IMR-90 (cell line): Measurements from ENCODE around the gene COL11A2. TPM values are rescaled to one million over a fixed set of nuclear protein-coding genes. Genes with fewer than 3 reads are reported as not detected.
A peak's percentile ranks its signal among the peaks of the same experiment; 100 is the strongest.

ENCODE experiments used
- ATAC-seq: fragments of 200-7000 bp; cut with Tn5 transposase; 2 replicates; pipeline ENCODE4 v1.9.1; 2020; ENCODE audit warnings: low read depth, mild to moderate bottlenecking, moderate library complexity
- BruUV-seq: library from RNA; stranded (reverse); fragments of 400-500 nt; replicated peaks from 2 replicates; lab custom pipeline; 2021; lab: Mats Ljungman, UMichigan
- CTCF ChIA-PET: fragments of 300-600 bp; formaldehyde crosslinking; extraction: SDS; loops from one replicate; lab custom pipeline; 2021; ENCODE audit warnings: antibody characterized with exemption; lab: Yijun Ruan, JAX
- POLR2A ChIA-PET: fragments of 300-600 bp; sonication (Branson Sonifier 250); formaldehyde crosslinking; loops from one replicate; lab custom pipeline; 2022; ENCODE audit warnings: antibody characterized with exemption; ENCODE audit not compliant: unreplicated experiment; lab: Charles Lee
- DNase-seq: peaks from one replicate; pipeline ENCODE4 v3.0.0; 2013
- H2AFZ ChIP-seq: replicated peaks from 2 replicates; pipeline ENCODE3; 2013; ENCODE audit warnings: low read length, mild to moderate bottlenecking; ENCODE audit not compliant: poor library complexity
- H2AK5ac ChIP-seq: 2 replicates; pipeline ENCODE4 v1.6.1; 2013; ENCODE audit warnings: low read depth, low read length, inconsistent platforms
- H2AK9ac ChIP-seq: replicated peaks from 2 replicates; pipeline ENCODE3; 2013; ENCODE audit warnings: mild to moderate bottlenecking, low read depth, low read length, moderate library complexity; ENCODE audit not compliant: poor library complexity
- H2BK120ac ChIP-seq: 2 replicates; pipeline ENCODE4 v1.6.1; 2013; ENCODE audit warnings: low read depth, low read length, inconsistent platforms
- H2BK15ac ChIP-seq: 3 replicates; pipeline ENCODE4 v1.6.1; 2013; ENCODE audit warnings: low read depth, low read length, inconsistent platforms
- H2BK20ac ChIP-seq: 2 replicates; pipeline ENCODE4 v1.6.1; 2013; ENCODE audit warnings: low read depth, mild to moderate bottlenecking, inconsistent platforms, low read length, moderate library complexity
- H2BK5ac ChIP-seq: 2 replicates; pipeline ENCODE4 v1.6.1; 2013; ENCODE audit warnings: mild to moderate bottlenecking, low read depth, low read length, inconsistent platforms; ENCODE audit not compliant: poor library complexity, severe bottlenecking
- H3K14ac ChIP-seq: replicated peaks from 2 replicates; pipeline ENCODE4 v1.6.1; 2013; ENCODE audit warnings: low read depth, low read length, inconsistent platforms
- H3K18ac ChIP-seq: 2 replicates; pipeline ENCODE4 v1.6.1; 2013; ENCODE audit warnings: low read depth, low read length, control low read depth
- H3K23ac ChIP-seq: 2 replicates; pipeline ENCODE4 v1.6.1; 2013; ENCODE audit warnings: low read depth, low read length, inconsistent platforms
- H3K27ac ChIP-seq: 2 replicates; pipeline ENCODE4 v1.5.1; 2013; ENCODE audit warnings: mild to moderate bottlenecking, control low read depth, low read length; ENCODE audit not compliant: insufficient read depth
- H3K27me3 ChIP-seq: 2 replicates; pipeline ENCODE4 v1.6.1; 2013; ENCODE audit warnings: low read length; ENCODE audit not compliant: control insufficient read depth, insufficient read depth
- H3K36me3 ChIP-seq: 2 replicates; pipeline ENCODE4 v1.6.1; 2013; ENCODE audit warnings: low read length, mixed read lengths; ENCODE audit not compliant: control insufficient read depth, insufficient read depth
- H3K4ac ChIP-seq: 2 replicates; pipeline ENCODE4 v1.6.1; 2013; ENCODE audit warnings: low read depth, low read length, inconsistent platforms
- H3K4me1 ChIP-seq: 2 replicates; pipeline ENCODE4 v1.6.1; 2013; ENCODE audit warnings: low read length, mixed read lengths; ENCODE audit not compliant: control insufficient read depth, insufficient read depth
- H3K4me2 ChIP-seq: 2 replicates; pipeline ENCODE4 v1.6.1; 2013; ENCODE audit warnings: low read depth, mild to moderate bottlenecking, control low read depth, low read length, moderate library complexity
- H3K4me3 ChIP-seq: 2 replicates; pipeline ENCODE4 v1.5.1; 2013; ENCODE audit warnings: low read depth, mild to moderate bottlenecking, control low read depth, low read length, moderate library complexity; ENCODE audit not compliant: insufficient read depth
- H3K56ac ChIP-seq: 2 replicates; pipeline ENCODE4 v1.6.1; 2013; ENCODE audit warnings: low read length, inconsistent platforms; ENCODE audit not compliant: insufficient read depth; ENCODE audit errors: extremely low read depth
- H3K79me1 ChIP-seq, 2 experiments: 2 replicates each; pipeline ENCODE4 v1.6.1; 2013; ENCODE audit warnings: low read length in 2 of 2, inconsistent platforms in 1 of 2, low read depth in 1 of 2
- H3K9ac ChIP-seq: 2 replicates; pipeline ENCODE4 v1.6.1; 2013; ENCODE audit warnings: low read depth, low read length, control low read depth
- H3K9me1 ChIP-seq: 2 replicates; pipeline ENCODE4 v1.6.1; 2013; ENCODE audit warnings: low read length, inconsistent platforms; ENCODE audit not compliant: insufficient read depth
- H3K9me3 ChIP-seq: 2 replicates; pipeline ENCODE4 v1.6.1; 2013; ENCODE audit warnings: low read length; ENCODE audit not compliant: control insufficient read depth, insufficient read depth
- H4K20me1 ChIP-seq: 2 replicates; pipeline ENCODE4 v1.6.1; 2013; ENCODE audit warnings: low read length, inconsistent platforms; ENCODE audit not compliant: insufficient read depth
- H4K5ac ChIP-seq: 2 replicates; pipeline ENCODE4 v1.6.1; 2013; ENCODE audit warnings: mild to moderate bottlenecking, low read depth, low read length, control low read depth
- H4K8ac ChIP-seq, 2 experiments: 2 replicates each; pipeline ENCODE4 v1.6.1; 2013; ENCODE audit warnings: low read depth in 2 of 2, low read length in 2 of 2, control low read depth in 1 of 2, inconsistent platforms in 1 of 2
- H4K91ac ChIP-seq: 2 replicates; pipeline ENCODE4 v1.6.1; 2013; ENCODE audit warnings: low read depth, low read length, inconsistent platforms; ENCODE audit not compliant: insufficient read depth
- BHLHE40 ChIP-seq: fragments of 150-350 bp; IDR thresholded peaks from 2 replicates; pipeline ENCODE4 v1.6.1; 2016; ENCODE audit warnings: mild to moderate bottlenecking, low read depth, low read length
- CEBPB ChIP-seq: IDR thresholded peaks from 2 replicates; pipeline ENCODE4 v1.6.1; 2012; ENCODE audit warnings: low read depth, low read length, improper control_type of control experiment
- FOS ChIP-seq: fragments of 150-350 bp; IDR thresholded peaks from 2 replicates; pipeline ENCODE4 v1.6.1; 2016; ENCODE audit warnings: low read depth, low read length
- MAFK ChIP-seq: IDR thresholded peaks from 2 replicates; pipeline ENCODE4 v1.6.1; 2012; ENCODE audit warnings: low read depth, low read length, improper control_type of control experiment
- MAZ ChIP-seq: IDR thresholded peaks from 2 replicates; pipeline ENCODE4 v1.6.1; 2012; ENCODE audit warnings: low read depth, mild to moderate bottlenecking, low read length, improper control_type of control experiment, moderate library complexity, borderline replicate concordance
- MXI1 ChIP-seq: IDR thresholded peaks from 2 replicates; pipeline ENCODE4 v1.6.1; 2012; ENCODE audit warnings: low read depth, mild to moderate bottlenecking, low read length, moderate library complexity, borderline replicate concordance
- NFE2L2 ChIP-seq: fragments of 150-350 bp; IDR thresholded peaks from 2 replicates; pipeline ENCODE4 v1.6.1; 2016; ENCODE audit warnings: low read depth, mild to moderate bottlenecking, low read length
- POLR2A ChIP-seq: IDR thresholded peaks from 2 replicates; pipeline ENCODE4 v1.6.1; 2012; ENCODE audit warnings: mild to moderate bottlenecking, low read depth, low read length
- RAD21 ChIP-seq: IDR thresholded peaks from 2 replicates; pipeline ENCODE4 v1.6.1; 2012; ENCODE audit warnings: low read length, improper control_type of control experiment
- RCOR1 ChIP-seq: IDR thresholded peaks from 2 replicates; pipeline ENCODE4 v1.6.1; 2012; ENCODE audit warnings: mild to moderate bottlenecking, low read length, improper control_type of control experiment; ENCODE audit not compliant: insufficient replicate concordance
- RFX5 ChIP-seq: IDR thresholded peaks from 2 replicates; pipeline ENCODE4 v1.8.0; 2012; ENCODE audit warnings: low read depth, mild to moderate bottlenecking, low read length, moderate library complexity
- SMC3 ChIP-seq: fragments of 150-350 bp; IDR thresholded peaks from 2 replicates; pipeline ENCODE4 v1.6.1; 2016; ENCODE audit warnings: low read depth, mild to moderate bottlenecking, antibody characterized with exemption, low read length, moderate library complexity
- WGBS, 2 experiments: methylation state at CpG; one replicate each; pipeline versions ENCODE4 v1.1.5 to v1.1.7; 2013; ENCODE audit warnings: missing lambda C conversion rate in 2 of 2; ENCODE audit not compliant: insufficient read length in 1 of 2; ENCODE audit errors: extremely low coverage in 2 of 2; 5-methylcytosine and 5-hydroxymethylcytosine counted together
- dilution Hi-C: fragments of 300-500 bp; cut with HindIII; formaldehyde crosslinking; loops from one replicate; pipeline ENCODE4 v1.14.3; 2018; ENCODE audit warnings: low sequenced_read_pairs; ENCODE audit not compliant: unreplicated experiment
- in situ Hi-C: fragments of 300-500 bp; cut with MboI; formaldehyde crosslinking; loops from 3 replicates; pipeline ENCODE4 v1.14.3; 2019; ENCODE audit warnings: low sequenced_read_pairs, inconsistent platforms, mixed read lengths
- intact Hi-C: fragments of 100-400 bp; cut with micrococcal nuclease; formaldehyde crosslinking; loops from 2 replicates; pipeline ENCODE4 v1.10.0; 2022
- polyA plus RNA-seq, 3 experiments: library from polyadenylated mRNA; depleted of rRNA; stranded (reverse); fragments of >200 nt; gene quantifications; 2 replicates each; pipeline ENCODE4 v1.2.3, GENCODE V29; 2012; ENCODE audit warnings: low replicate concordance in 1 of 3
- total RNA-seq: library from RNA; depleted of rRNA; stranded (reverse); fragments of >200 nt; gene quantifications from 2 replicates; pipeline ENCODE4 v1.2.3, GENCODE V29; 2012
- TF ChIP-seq, protein P1 (sequence below): fragments of 150-350 bp; IDR thresholded peaks from 2 replicates; pipeline ENCODE4 v1.6.1; 2016; ENCODE audit warnings: low read depth, mild to moderate bottlenecking, low read length, moderate library complexity, borderline replicate concordance
- TF ChIP-seq, protein P2 (sequence below): conservative IDR thresholded peaks from 2 replicates; pipeline ENCODE4 v1.5.1; 2012; ENCODE audit warnings: mild to moderate bottlenecking, low read depth, low read length, improper control_type of control experiment
- TF ChIP-seq, protein P3 (sequence below): fragments of 150-350 bp; IDR thresholded peaks from 2 replicates; pipeline ENCODE4 v1.6.1; 2017; ENCODE audit warnings: mild to moderate bottlenecking, antibody characterized with exemption, low read length, low read depth

COL11A2 gene
- total and polyA plus RNA-seq, 2 of the 4 experiments (the other 2 are of a cell fraction) = under 0.01 to 0.38 TPM

DNA sequence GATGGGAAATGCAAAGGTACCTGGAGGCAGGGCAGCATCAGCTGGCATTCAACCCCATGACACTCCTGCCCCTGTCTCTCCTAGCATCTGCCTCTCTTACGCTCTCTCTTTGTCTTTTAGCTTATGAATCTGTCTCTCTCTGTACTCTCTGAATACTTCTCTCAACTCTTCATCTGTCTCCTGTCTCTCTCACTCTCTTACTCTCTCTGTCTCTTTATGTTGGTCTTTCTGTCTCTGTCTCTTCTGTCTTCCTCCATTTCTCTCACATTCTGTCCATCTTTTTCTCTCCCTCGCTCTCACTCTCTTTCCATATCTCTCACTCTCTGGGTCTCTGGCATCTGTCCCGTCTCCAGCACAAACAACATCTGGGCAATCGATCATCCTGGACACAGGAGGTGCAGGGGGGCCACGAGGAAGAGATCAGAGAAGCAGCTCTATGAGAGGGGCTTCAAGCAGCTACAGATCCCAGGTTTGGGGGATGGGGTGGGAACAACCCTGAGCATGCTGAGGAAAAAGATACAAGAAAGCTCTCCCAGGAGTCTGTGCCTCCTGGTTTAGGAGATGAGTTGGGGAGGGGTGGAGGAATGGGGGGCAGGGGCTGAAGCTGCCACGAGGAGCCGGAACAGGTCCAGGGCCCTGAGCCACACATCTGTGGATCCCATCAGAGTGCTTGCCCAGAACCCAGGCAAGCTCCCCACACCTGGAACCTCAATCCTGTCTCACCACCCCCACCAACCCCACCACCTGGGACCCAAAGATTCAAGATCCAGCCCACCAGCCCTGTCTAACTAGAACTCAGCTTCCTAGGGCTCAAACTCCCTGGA is 2.4 kb downstream of the COL11A2 start:
- no peak overlapping the region for H3K9ac ChIP-seq
- H4K91ac ChIP-seq = no peak overlapping the region
- H3K4me2 ChIP-seq = no peak overlapping the region
- H3K18ac ChIP-seq = no peak overlapping the region
- no peak overlapping the region for H2BK5ac ChIP-seq
- H3K4me1 ChIP-seq = peaks cover 2% of the 10 kb centered on the region; the same call in 1 of the 2 replicates
- H3K27me3 ChIP-seq = peaks cover 56% of the 10 kb centered on the region
- no peak overlapping the region for H3K14ac ChIP-seq
- H3K23ac ChIP-seq = no peak overlapping the region
- in situ Hi-C loops (no loop called here), intact Hi-C loops (no loop called here), dilution Hi-C loops (no loop called here)
- peak overlapping the region; percentile 58 for H2AFZ ChIP-seq
- no peak overlapping the region for H2BK15ac ChIP-seq
- no peaks in the 10 kb centered on the region for H4K20me1 ChIP-seq
- H3K36me3 ChIP-seq = peaks cover 9% of the 10 kb centered on the region
- H2AK5ac ChIP-seq = no peak overlapping the region
- no TSS peak for BruUV-seq
- H2AK9ac ChIP-seq = no peak overlapping the region
- H3K56ac ChIP-seq = no peak overlapping the region
- ChIA-PET CTCF (no interaction called here), POLR2A (interaction anchor here (1.2 kb wide), 1 partner anchor 10 kb away, joined by 3 read pairs; no protein-coding TSS in a partner anchor)
- no peaks in the 10 kb centered on the region for H3K9me3 ChIP-seq
- H3K27ac ChIP-seq = no peak overlapping the region
- H3K4me3 ChIP-seq = no peak overlapping the region
- ATAC-seq (no peak), DNase-seq (no peak)
- no peaks in the 10 kb centered on the region for H3K9me1 ChIP-seq
- no peak overlapping the region for H2BK120ac ChIP-seq
- H3K4ac ChIP-seq = no peak overlapping the region
- no peak overlapping the region for H4K5ac ChIP-seq
- 43% methylated on average over 4 of the region's 7 CpGs; no CpG with 5 or more reads in 1 of the 2 experiments for WGBS, 2 experiments
- 0 out of 4 replicates have a peak, but pooled peaks cover 0 to 2% of the 10 kb centered on the region in 2 experiments for H3K79me1 ChIP-seq
- H2BK20ac ChIP-seq = no peak overlapping the region
- no peak overlapping the region for H4K8ac ChIP-seq
- TF ChIP-seq BHLHE40 = no peak
- TF ChIP-seq NFE2L2 = no peak
- TF ChIP-seq MXI1 = no peak
- no peak for TF ChIP-seq FOS
- TF ChIP-seq RCOR1 = no peak
- no peak for TF ChIP-seq RAD21
- TF ChIP-seq, protein P1, sequence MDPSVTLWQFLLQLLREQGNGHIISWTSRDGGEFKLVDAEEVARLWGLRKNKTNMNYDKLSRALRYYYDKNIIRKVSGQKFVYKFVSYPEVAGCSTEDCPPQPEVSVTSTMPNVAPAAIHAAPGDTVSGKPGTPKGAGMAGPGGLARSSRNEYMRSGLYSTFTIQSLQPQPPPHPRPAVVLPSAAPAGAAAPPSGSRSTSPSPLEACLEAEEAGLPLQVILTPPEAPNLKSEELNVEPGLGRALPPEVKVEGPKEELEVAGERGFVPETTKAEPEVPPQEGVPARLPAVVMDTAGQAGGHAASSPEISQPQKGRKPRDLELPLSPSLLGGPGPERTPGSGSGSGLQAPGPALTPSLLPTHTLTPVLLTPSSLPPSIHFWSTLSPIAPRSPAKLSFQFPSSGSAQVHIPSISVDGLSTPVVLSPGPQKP = no peak
- no peak for TF ChIP-seq MAZ
- no peak for TF ChIP-seq CEBPB
- no peak for TF ChIP-seq RFX5
- no peak for TF ChIP-seq SMC3
- TF ChIP-seq MAFK = no peak
- TF ChIP-seq POLR2A = no peak
- TF ChIP-seq, protein P2, sequence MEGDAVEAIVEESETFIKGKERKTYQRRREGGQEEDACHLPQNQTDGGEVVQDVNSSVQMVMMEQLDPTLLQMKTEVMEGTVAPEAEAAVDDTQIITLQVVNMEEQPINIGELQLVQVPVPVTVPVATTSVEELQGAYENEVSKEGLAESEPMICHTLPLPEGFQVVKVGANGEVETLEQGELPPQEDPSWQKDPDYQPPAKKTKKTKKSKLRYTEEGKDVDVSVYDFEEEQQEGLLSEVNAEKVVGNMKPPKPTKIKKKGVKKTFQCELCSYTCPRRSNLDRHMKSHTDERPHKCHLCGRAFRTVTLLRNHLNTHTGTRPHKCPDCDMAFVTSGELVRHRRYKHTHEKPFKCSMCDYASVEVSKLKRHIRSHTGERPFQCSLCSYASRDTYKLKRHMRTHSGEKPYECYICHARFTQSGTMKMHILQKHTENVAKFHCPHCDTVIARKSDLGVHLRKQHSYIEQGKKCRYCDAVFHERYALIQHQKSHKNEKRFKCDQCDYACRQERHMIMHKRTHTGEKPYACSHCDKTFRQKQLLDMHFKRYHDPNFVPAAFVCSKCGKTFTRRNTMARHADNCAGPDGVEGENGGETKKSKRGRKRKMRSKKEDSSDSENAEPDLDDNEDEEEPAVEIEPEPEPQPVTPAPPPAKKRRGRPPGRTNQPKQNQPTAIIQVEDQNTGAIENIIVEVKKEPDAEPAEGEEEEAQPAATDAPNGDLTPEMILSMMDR = no peak
- TF ChIP-seq, protein P3, sequence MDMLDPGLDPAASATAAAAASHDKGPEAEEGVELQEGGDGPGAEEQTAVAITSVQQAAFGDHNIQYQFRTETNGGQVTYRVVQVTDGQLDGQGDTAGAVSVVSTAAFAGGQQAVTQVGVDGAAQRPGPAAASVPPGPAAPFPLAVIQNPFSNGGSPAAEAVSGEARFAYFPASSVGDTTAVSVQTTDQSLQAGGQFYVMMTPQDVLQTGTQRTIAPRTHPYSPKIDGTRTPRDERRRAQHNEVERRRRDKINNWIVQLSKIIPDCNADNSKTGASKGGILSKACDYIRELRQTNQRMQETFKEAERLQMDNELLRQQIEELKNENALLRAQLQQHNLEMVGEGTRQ = no peak
